GM12878 (cell line): ENCODE results near the gene CEACAM3. TPM values are rescaled to one million over a fixed set of nuclear protein-coding genes. Genes with fewer than 3 reads are reported as not detected.

Experiments
- BRCA1 ChIP-seq: IDR thresholded peaks from 2 replicates; pipeline ENCODE4 v1.6.1; 2011; ENCODE audit warnings: low read depth, low read length, improper control_type of control experiment
- CHD2 ChIP-seq: IDR thresholded peaks from 2 replicates; pipeline ENCODE4 v1.6.1; 2011; ENCODE audit warnings: low read depth, low read length, improper control_type of control experiment, borderline replicate concordance
- CUX1 ChIP-seq: IDR thresholded peaks from 2 replicates; pipeline ENCODE4 v1.6.1; 2012; ENCODE audit warnings: improper control_type of control experiment, low read depth, low read length; ENCODE audit not compliant: insufficient replicate concordance
- ELK1 ChIP-seq: IDR thresholded peaks from 2 replicates; pipeline ENCODE4 v1.6.1; 2012; ENCODE audit warnings: low read depth, low read length, improper control_type of control experiment
- ETV6 ChIP-seq, 2 experiments: fragments of 450-650 bp in 1 of 2; IDR thresholded peaks in 1 of 2; conservative IDR thresholded peaks in 1 of 2; 2 replicates each; pipeline ENCODE4 v1.6.1; 2014; ENCODE audit warnings: antibody characterized with exemption in 1 of 2, borderline replicate concordance in 1 of 2, low read depth in 1 of 2, mild to moderate bottlenecking in 1 of 2, moderate library complexity in 1 of 2
- GATAD2B ChIP-seq: fragments of 450-650 bp; conservative IDR thresholded peaks from 2 replicates; pipeline ENCODE4 v1.6.1; 2017; ENCODE audit warnings: low read depth, mild to moderate bottlenecking, moderate library complexity
- HSF1 ChIP-seq: fragments of 150-350 bp; IDR thresholded peaks from 2 replicates; pipeline ENCODE4 v1.6.1; 2014; ENCODE audit warnings: mild to moderate bottlenecking, low read depth, low read length
- IKZF2 ChIP-seq, 2 experiments: fragments of 450-650 bp; IDR thresholded peaks; 2 replicates each; pipeline ENCODE4 v1.6.1; 2017; ENCODE audit warnings: mild to moderate bottlenecking in 2 of 2, moderate library complexity in 2 of 2
- MTA2 ChIP-seq: fragments of 450-650 bp; IDR thresholded peaks from 2 replicates; pipeline ENCODE4 v1.6.1; 2016; ENCODE audit warnings: low read depth, mild to moderate bottlenecking, moderate library complexity
- NR2C1 ChIP-seq: fragments of 450-650 bp; IDR thresholded peaks from 2 replicates; pipeline ENCODE4 v1.6.1; 2017; ENCODE audit warnings: antibody characterized with exemption, mild to moderate bottlenecking, moderate library complexity
- PAX5 ChIP-seq: IDR thresholded peaks from 2 replicates; pipeline ENCODE4 v1.6.1; 2011; ENCODE audit warnings: low read depth, low read length, borderline replicate concordance
- RAD51 ChIP-seq: fragments of 450-650 bp; IDR thresholded peaks from 2 replicates; pipeline ENCODE4 v1.6.1; 2016; ENCODE audit warnings: moderate library complexity, mild to moderate bottlenecking, inconsistent platforms
- RBBP5 ChIP-seq: fragments of 200-600 bp; sonication (generic); conservative IDR thresholded peaks from 2 replicates; pipeline ENCODE4 v1.6.1; 2016
- SKIL ChIP-seq: fragments of 450-650 bp; IDR thresholded peaks from 2 replicates; pipeline ENCODE4 v1.6.1; 2017; ENCODE audit warnings: mild to moderate bottlenecking, low read depth, inconsistent platforms; ENCODE audit not compliant: poor library complexity, severe bottlenecking
- ZBTB33 ChIP-seq: fragments of 450-650 bp; IDR thresholded peaks from 2 replicates; pipeline ENCODE4 v1.6.1; 2017; ENCODE audit warnings: mild to moderate bottlenecking
- ZNF622 ChIP-seq: fragments of 450-650 bp; IDR thresholded peaks from 2 replicates; pipeline ENCODE4 v1.6.1; 2017; ENCODE audit warnings: mild to moderate bottlenecking, inconsistent platforms
- ZSCAN29 ChIP-seq: fragments of 450-650 bp; IDR thresholded peaks from 2 replicates; pipeline ENCODE4 v1.6.1; 2017; ENCODE audit warnings: mild to moderate bottlenecking, moderate library complexity
- polyA plus RNA-seq, 11 experiments: library from polyadenylated mRNA; depleted of rRNA in 4 of 11; unstranded in 6 of 11; stranded (reverse) in 5 of 11; fragments of >200 nt; fragmentation: Nextera tagmentation in 4 of 11; fragmentation: Illumina TruSeq in 1 of 11; extraction: Ambion mirVana in 4 of 11; extraction: Trizol in 1 of 11; gene quantifications; 1 replicate in 1 of 11; 2 replicates in 10 of 11; pipeline versions ENCODE4 v1.2.1 to v1.2.3, GENCODE V29; 2011 to 2016; ENCODE audit warnings: inconsistent platforms in 2 of 11, missing spikeins in 2 of 11, low read depth in 1 of 11
- total RNA-seq, 4 experiments: library from RNA; depleted of rRNA in 3 of 4; stranded (reverse); fragments of >200 nt in 3 of 4; fragmentation: Illumina TruSeq in 1 of 4; extraction: Trizol in 1 of 4; gene quantifications; 2 replicates each; pipeline versions ENCODE4 v1.2.1 to v1.2.3, GENCODE V29; 2013 to 2021

CEACAM3 gene
- total and polyA plus RNA-seq, 10 of the 15 experiments (the other 5 are each of a cell fraction or from before 2014, with no cell fraction given) = not detected

GRCh38 chr19:41859618-41860418, 63.4 kb downstream of the CEACAM3 start, which contains the start of gene RPS19 (continued):
- TF ChIP-seq CUX1 = no peak
- TF ChIP-seq RBBP5 = no peak
- peak; percentile 87 for TF ChIP-seq MTA2
- TF ChIP-seq ZSCAN29 = peak; percentile 72; the same call in 1 of the 2 replicates
- TF ChIP-seq RAD51 = no peak
- TF ChIP-seq NR2C1 = peak; percentile 86
- peak; percentile 100 for TF ChIP-seq ETV6 (conservative IDR thresholded peaks at IDR 0.05 in 1 of 2, IDR thresholded peaks at IDR 0.05 in 1 of 2; ENCODE audit: borderline replicate concordance in 1 of 2, low read depth in 1 of 2)
- peak; percentile 97 for TF ChIP-seq IKZF2 (IDR thresholded peaks at IDR 0.05)
- TF ChIP-seq BRCA1 = peak; percentile 97
- no peak for TF ChIP-seq HSF1
- peak; percentile 78 for TF ChIP-seq GATAD2B
- TF ChIP-seq ZNF622 = no peak
- TF ChIP-seq CHD2 = peak; percentile 99
- TF ChIP-seq ZBTB33 = peak; percentile 28; the same call in 1 of the 2 replicates
- TF ChIP-seq ELK1 = peak; percentile 87
- TF ChIP-seq PAX5 = 0 out of 2 replicates have a peak, but pooled peaks have one; percentile 39
- TF ChIP-seq SKIL = peak; percentile 80
